ENCODE measurements around the gene MYO1D. TPM values are rescaled to one million over a fixed set of nuclear protein-coding genes. Genes with fewer than 3 reads are reported as not detected.
A peak's percentile ranks its signal among the peaks of the same experiment; 100 is the strongest.
"Not testable (repeated sequence)": the region's sequence is repeated elsewhere in the genome, so short reads cannot be mapped to it uniquely, and the experiment has no call there.

Gene MYO1D
- total and polyA plus RNA-seq, 12 donors = 13.6 to 103 (median 59.8) TPM

DNA sequence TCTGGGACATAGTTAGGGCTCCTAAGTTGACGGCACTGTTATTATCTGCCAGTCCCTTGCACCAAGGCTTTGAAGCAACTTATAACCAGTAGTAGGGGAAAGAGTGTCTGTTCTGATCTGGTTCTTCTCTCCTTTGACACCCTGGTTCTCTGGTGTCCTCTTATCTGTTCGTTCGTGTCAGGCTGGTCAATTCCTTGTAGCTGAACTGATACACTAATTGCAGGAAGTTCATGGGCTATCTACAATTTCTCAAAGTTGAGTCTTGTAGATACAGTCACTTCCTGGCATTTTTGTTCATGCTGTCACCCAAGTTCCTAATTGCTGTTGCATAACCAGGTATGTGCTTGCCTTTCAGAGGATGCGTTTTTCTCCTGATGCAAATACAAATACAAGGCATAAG lies 17.3 kb upstream of the MYO1D start:
- H3K4me3 ChIP-seq = no peak overlapping the region
- H3K36me3 ChIP-seq (replicated peaks in 1 of 2) = no peaks in the 10 kb centered on the region
- no peak for DNase-seq
- H3K27ac ChIP-seq = no peak overlapping the region
- no peaks in the 10 kb centered on the region for H3K4me1 ChIP-seq (replicated peaks in 1 of 2)
- intact Hi-C loops (cut with DNase I) = no loop called here
- no peaks in the 10 kb centered on the region for H3K9me3 ChIP-seq (replicated peaks in 1 of 3)
- 59 to 74% (median 72%) methylated on average over 4 of the region's 4 CpGs for WGBS, 4 donors
- TF ChIP-seq POLR2A (IDR thresholded peaks at IDR 0.05) = no peak
- TF ChIP-seq, protein P1, sequence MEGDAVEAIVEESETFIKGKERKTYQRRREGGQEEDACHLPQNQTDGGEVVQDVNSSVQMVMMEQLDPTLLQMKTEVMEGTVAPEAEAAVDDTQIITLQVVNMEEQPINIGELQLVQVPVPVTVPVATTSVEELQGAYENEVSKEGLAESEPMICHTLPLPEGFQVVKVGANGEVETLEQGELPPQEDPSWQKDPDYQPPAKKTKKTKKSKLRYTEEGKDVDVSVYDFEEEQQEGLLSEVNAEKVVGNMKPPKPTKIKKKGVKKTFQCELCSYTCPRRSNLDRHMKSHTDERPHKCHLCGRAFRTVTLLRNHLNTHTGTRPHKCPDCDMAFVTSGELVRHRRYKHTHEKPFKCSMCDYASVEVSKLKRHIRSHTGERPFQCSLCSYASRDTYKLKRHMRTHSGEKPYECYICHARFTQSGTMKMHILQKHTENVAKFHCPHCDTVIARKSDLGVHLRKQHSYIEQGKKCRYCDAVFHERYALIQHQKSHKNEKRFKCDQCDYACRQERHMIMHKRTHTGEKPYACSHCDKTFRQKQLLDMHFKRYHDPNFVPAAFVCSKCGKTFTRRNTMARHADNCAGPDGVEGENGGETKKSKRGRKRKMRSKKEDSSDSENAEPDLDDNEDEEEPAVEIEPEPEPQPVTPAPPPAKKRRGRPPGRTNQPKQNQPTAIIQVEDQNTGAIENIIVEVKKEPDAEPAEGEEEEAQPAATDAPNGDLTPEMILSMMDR (IDR thresholded peaks at IDR 0.05) = no peak
- H3K27me3 ChIP-seq = no peaks in the 10 kb centered on the region

DNA sequence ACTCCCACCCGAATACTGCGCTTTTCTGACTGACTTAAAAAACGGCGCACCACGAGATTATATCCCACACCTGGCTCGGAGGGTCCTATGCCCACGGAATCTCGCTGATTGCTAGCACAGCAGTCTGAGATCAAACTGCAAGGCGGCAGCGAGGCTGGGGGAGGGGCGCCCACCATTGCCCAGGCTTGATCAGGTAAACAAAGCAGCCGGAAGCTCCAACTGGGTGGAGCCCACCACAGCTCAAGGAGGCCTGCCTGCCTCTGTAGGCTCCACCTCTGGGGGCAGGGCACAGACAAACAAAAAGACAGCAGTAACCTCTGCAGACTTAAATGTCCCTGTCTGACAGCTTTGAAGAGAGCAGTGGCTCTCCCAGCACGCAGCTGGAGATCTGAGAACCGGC lies 10.5 kb upstream of the MYO1D start:
- H3K4me3 ChIP-seq; DNase-seq; H3K27me3 ChIP-seq; H3K36me3 ChIP-seq (replicated peaks in 1 of 2); intact Hi-C loops (cut with DNase I); H3K27ac ChIP-seq; H3K9me3 ChIP-seq (replicated peaks in 1 of 3); H3K4me1 ChIP-seq (replicated peaks in 1 of 2): not testable (repeated sequence)
- WGBS, 4 donors = 51 to 78% methylated on average over 4 of the region's 14 CpGs; no CpG with 5 or more reads in 2 of the 4 donors

DNA sequence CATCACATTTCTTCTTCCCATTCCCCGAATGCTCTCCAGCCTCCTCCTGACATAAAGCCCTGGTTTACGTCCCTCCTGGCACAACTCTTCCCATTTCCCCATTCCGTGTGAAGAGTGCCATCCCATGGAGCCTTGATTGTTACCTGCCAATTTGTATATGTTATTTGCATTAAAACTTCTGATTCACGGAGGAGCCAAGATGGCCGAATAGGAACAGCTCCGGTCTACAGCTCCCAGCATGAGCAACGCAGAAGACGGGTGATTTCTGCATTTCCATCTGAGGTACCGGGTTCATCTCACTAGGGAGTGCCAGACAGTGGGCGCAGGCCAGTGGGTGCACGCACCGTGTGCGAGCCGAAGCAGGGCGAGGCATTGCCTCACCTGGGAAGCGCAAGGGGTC lies 10.0 kb upstream of the MYO1D start:
- intact Hi-C loops (cut with DNase I); H3K27ac ChIP-seq; DNase-seq; H3K36me3 ChIP-seq (replicated peaks in 1 of 2); H3K4me3 ChIP-seq; H3K27me3 ChIP-seq; H3K4me1 ChIP-seq (replicated peaks in 1 of 2); H3K9me3 ChIP-seq (replicated peaks in 1 of 3): not testable (repeated sequence)
- 88 to 93% (median 91%) methylated on average over 6 to 8 of the region's 16 CpGs for WGBS, 4 donors

DNA sequence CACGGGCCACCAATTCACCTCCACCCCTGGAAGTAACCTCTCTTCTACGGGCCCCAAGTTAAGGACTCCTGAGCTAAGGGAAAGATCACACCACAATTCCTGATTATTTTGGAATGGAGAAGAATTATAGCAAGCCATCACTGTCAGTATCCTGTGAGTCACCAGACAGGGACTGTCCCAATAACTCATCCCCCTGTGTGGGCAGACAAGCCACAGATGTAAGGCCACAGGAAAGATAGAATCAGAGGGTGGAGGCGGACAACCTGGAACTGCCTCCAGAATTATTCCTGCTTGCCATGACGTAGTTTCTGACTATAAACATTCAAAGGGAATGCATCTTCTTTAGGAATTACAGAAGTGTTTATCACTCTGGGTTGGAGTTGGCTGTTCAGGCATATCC lies 5.8 kb upstream of the MYO1D start:
- Histone ChIP-seq H3K4me3 (no peak overlapping the region), H3K27me3 (no peaks in the 10 kb centered on the region), H3K27ac (no peak overlapping the region), H3K9me3 (replicated peaks in 1 of 3) (no peaks in the 10 kb centered on the region), H3K36me3 (replicated peaks in 1 of 2) (no peaks in the 10 kb centered on the region), H3K4me1 (replicated peaks in 1 of 2) (peaks cover 5 to 9% of the 10 kb centered on the region in 2 donors)
- intact Hi-C loops (cut with DNase I) = no loop called here
- TF ChIP-seq POLR2A (IDR thresholded peaks at IDR 0.05) = no peak
- TF ChIP-seq, protein P1 (IDR thresholded peaks at IDR 0.05) = no peak
- WGBS, 4 donors = 56 to 80% (median 66%) methylated on average over 4 of the region's 4 CpGs
- DNase-seq = peak in 3 of 7 donors; percentile 21 to 34 (median 31)

DNA sequence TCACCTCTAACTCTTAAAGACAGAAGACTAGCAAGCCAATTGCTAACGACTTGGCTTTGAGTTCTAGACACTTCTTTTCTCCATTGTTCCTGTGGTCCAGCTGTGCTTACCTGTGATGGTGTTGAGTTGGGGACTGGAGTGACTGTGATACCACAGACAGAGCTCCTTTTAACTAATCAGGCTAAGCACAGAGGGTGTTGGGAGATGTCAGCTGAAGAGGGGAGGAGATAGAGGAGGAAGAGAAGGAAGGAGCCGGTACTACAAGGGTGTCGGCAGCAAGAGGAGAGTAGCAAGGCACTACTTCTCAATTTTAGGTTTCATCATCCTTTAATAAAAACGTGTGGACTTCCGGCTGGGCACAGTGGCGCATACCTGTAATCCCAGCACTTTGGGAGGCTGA lies 5.1 kb upstream of the MYO1D start:
- Histone ChIP-seq H3K27ac (no peak overlapping the region), H3K27me3 (no peaks in the 10 kb centered on the region), H3K4me1 (replicated peaks in 1 of 2) (peaks cover 9 to 13% of the 10 kb centered on the region in 2 donors), H3K4me3 (no peak overlapping the region), H3K9me3 (replicated peaks in 1 of 3) (no peaks in the 10 kb centered on the region), H3K36me3 (replicated peaks in 1 of 2) (no peaks in the 10 kb centered on the region)
- TF ChIP-seq, protein P1 (IDR thresholded peaks at IDR 0.05) = no peak
- no peak for DNase-seq
- 72 to 86% (median 81%) methylated on average over 6 of the region's 6 CpGs for WGBS, 4 donors
- intact Hi-C loops (cut with DNase I) = no loop called here

Data from adrenal gland (tissue), 12 donors.